GM18873 (cell line): Measurements from ENCODE around the gene CSH1.
"Not testable (repeated sequence)": the region's sequence is repeated elsewhere in the genome, so short reads cannot be mapped to it uniquely, and the experiment has no call there.

ENCODE experiments used
- ATAC-seq: cut with Tn5 transposase; IDR thresholded peaks from one replicate; pipeline ENCODE4 v1.9.1; 2021; ENCODE audit warnings: mild to moderate bottlenecking, moderate library complexity, moderate number of reproducible peaks; ENCODE audit not compliant: unreplicated experiment, low FRiP score

CSH1 gene

GRCh38 chr17:63929860-63930766 is 33.7 kb upstream of the CSH1 start:
- no peak for ATAC-seq

GRCh38 chr17:63928966-63929695 is 32.8 kb upstream of the CSH1 start:
- no peak for ATAC-seq

DNA sequence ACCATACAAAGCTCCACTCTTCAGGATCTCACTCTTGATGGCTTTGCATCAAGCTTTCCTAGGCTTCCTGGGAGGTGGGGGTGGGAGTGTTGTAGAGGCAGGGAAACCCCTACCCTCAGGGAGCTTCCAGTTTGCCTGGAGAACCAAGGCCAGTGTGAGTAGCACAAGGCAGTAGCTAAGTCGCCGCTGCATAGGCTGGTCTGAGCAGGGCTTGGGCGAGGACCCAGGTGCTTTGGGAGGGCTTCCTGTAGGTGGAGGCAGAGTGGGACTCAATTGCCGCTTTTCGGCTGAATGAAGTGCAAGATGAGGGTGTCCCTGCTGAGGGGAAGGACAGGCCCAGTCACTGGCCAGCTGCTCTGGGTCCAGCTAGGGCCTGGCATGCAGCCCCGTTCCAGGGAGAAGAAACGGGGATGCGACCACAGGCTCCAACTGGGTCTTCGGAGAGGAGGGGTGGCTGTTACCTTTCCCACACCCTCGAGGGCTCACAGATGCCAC is 31.8 kb upstream of the CSH1 start:
- ATAC-seq: no peak

DNA sequence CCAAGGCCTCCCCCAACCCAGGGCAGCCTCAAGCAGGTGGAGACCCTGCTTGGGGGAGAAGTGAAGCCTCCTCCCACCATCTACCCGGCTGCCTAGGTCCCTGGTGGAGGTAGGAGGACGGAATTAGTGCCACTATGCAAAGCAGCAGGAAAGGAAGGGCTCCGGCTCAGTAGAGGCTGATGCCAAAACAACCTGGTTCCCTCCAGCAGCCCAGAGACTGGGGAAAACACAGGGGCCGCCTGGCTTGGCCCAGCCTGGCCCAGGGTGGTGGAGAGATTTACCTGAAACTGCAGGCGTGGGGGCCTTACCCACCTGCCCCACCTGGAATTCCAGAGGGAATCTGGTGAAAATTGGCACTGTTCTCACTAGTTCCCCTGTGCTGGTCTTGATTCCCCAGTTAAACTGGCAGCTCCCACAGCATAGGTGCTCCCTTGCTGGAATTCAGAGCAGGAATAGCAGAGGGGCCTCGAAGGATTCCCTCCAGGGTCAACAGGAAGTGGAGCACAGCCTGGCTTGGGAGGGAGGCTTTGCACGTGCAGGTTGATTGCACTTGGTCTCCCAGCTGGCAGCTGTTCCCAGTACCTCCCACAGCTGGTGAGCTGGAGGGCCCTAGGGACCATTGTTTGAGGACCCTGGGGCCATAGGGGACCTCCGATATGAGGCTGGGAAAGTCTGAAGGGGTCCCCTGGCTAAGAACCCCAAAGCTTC is 31.2 kb upstream of the CSH1 start:
- peak; percentile 38 for ATAC-seq

GRCh38 chr17:63926164-63926563 is 29.8 kb upstream of the CSH1 start:
- no peak for ATAC-seq

DNA sequence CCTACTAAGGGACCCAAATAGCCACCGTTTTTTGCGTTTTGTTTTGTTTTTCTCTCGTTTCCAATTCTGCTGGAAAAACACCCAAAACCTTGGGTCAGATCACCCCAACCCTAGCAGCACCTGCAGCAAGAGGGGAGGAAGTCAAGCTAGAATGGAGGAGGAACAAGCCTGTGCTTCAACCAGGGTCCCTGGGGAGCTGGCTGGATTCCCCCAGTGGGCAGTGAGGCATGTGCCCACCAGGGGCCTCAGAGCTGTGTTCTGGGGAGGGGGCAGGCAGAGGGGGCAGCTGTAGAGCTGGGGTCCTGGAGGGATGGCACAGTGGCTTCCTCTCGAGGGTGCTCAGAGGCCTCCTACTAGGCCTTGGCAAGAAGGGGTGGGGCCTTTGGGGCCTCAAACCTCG is 29.2 kb upstream of the CSH1 start:
- ATAC-seq: no peak

DNA sequence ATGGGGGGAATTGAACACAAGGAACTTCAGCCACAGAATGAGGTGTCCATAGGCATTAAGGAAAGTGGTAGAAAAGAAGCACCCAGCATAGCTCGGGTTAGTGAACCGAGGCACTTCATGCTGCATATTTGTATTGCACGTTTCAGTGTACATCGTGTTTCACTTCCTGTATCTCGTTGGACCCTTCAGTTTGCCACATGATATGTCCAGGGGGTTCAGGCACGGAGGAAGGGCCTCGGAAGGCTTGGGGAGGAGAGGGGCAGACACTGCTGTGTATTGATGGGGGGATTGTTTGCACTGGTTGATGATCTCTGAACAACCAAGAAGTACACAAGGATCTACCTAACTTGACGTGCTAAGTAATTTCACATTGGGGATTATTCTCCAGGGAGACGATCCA is 26.0 kb upstream of the CSH1 start:
- not testable (repeated sequence) for ATAC-seq

- not testable (repeated sequence) for ATAC-seq
Measured at GRCh38 chr17:63920779-63921178, 24.4 kb upstream of the CSH1 start.

DNA sequence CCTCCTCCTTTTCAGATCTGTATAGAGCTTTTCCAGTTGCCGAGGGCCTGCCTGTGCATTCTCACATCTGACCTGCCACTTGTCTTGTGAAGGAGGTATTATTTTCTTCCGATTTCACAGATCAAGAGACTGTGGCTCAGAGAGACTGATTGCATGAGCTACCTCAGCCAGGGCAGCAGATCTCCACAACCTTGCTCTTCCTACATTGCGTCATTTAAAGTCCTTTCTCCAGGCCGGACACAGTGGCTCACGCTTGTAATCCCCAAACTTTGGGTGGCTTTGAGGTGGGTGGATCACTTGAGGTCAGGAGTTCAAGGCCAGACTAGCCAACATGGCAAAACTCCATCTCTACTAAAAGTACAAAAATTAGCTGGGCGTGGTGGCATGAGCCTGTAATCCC is 23.7 kb upstream of the CSH1 start:
- not testable (repeated sequence) for ATAC-seq

DNA sequence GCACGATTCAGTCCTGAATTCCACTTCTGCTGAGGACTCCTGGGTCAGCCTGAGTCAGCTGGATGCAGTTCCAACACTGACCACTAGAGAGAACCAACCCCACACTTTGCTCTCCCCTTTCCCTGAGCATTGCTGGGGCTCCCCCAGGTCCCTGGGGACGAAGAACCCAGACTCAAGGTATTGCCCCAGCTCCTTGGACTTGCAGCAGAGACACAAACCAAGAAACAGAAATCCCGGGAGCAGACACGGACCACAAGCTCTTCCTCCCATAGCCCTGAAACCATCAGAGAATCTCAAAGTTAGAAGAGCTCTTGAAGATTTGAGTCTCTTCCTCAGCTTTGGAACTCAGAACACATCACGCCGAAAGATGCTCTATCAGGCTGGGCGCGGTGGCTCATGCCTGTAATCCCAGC is 22.9 kb upstream of the CSH1 start:
- ATAC-seq: peak; percentile 55

GRCh38 chr17:63918789-63919305 is 22.5 kb upstream of the CSH1 start, which contains the start of gene GH1:
GH1 (minus strand) TSS chr17:63918839; CDS start chr17:63918776, 63 bp downstream.
- ATAC-seq: not testable (repeated sequence)

DNA sequence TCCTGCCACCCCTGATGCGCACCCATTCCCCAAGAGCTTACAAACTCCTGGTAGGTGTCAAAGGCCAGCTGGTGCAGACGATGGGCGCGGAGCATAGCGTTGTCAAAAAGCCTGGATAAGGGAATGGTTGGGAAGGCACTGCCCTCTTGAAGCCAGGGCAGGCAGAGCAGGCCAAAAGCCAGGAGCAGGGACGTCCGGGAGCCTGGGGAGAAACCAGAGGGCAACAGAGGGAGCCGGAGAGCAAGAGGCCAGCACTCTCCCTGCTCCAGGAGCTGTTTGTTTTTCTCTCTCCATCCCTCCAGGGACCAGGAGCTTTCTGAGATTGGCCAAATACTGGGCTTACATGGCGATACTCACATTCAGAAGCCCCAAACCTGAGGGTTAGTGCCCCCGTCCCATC is 21.9 kb upstream of the CSH1 start:
- no peak for ATAC-seq

DNA sequence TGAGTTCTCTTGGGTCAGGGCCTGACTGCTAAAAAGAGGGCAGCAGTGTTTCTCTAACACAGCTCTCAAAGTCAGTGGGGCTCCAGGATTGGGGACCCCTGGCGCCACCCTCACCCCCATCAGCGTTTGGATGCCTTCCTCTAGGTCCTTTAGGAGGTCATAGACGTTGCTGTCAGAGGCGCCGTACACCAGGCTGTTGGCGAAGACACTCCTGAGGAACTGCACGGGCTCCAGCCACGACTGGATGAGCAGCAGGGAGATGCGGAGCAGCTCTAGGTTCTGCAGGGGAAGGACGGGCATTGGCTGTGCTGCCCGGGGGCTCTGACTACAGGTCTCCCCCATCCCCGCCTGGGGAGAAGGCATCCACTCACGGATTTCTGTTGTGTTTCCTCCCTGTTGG is 21.3 kb upstream of the CSH1 start:
- ATAC-seq: no peak

GRCh38 chr17:63917206-63917605 is 20.8 kb upstream of the CSH1 start:
- ATAC-seq: not testable (repeated sequence)

GRCh38 chr17:63916566-63917185 is 20.3 kb upstream of the CSH1 start:
- ATAC-seq: no peak

- ATAC-seq: not testable (repeated sequence)
Measured at GRCh38 chr17:63915753-63916152, 19.4 kb upstream of the CSH1 start.

DNA sequence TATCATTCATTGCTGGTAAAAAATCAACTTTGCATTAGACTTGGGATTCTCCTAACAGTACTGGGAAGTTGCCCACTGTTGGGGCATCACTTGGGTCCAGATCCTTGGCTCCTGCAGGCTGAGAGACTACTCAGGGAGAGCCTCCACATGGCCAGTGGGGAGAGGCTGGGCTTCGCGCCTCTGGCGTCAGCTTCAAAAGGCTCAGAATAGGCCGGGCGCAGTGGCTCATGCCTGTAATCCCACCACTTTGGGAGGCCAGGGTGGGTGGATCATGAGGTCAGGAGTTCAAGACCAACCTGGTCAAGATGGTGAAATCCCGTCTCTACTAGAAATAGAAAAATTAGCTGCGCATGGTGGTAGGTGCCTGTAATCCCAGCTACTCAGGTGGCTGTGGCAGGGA is 18.1 kb upstream of the CSH1 start:
- no peak for ATAC-seq

GRCh38 chr17:63911657-63912100 is 15.3 kb upstream of the CSH1 start:
- no peak for ATAC-seq

GRCh38 chr17:63911041-63911635 is 14.8 kb upstream of the CSH1 start, which contains the start of gene CSHL1:
CSHL1 (minus strand) TSS chr17:63911258; CDS start chr17:63911196, 62 bp downstream.
- ATAC-seq: no peak
